ENCODE measurements around the gene ZYG11B.
A peak's percentile ranks its signal among the peaks of the same experiment; 100 is the strongest.
"Not testable (repeated sequence)": the region's sequence is repeated elsewhere in the genome, so short reads cannot be mapped to it uniquely, and the experiment has no call there.

ZYG11B gene

GRCh38 chr1:52684545-52684944 is 41.7 kb upstream of the ZYG11B start:
- TF ChIP-seq CTCF (IDR thresholded peaks at IDR 0.05; ENCODE audit: extremely low read depth, missing control alignments) = no peak

DNA sequence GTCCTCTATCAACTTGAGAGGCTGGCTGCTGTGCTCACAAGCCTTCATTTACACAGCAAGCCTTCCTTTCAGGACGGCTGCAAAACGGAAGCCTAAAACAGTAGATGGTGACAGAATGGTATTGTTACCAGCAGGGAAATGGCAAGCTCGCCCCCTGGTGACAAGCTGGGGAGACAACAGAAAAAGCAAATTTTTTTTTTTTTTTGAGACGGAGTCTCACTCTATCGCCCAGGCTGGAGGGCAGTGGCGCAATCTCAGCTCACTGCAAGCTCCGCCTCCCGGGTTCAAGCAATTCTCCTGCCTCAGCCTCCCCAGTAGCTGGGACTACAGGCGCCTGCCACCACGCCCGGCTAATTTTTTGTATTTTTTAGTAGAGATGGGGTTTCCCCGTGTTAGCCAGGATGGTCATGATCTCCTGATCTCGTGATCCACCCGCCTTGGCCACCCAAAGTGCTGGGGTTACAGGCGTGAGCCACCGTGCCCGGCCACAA is 39.9 kb upstream of the ZYG11B start:
- peak; percentile 78 for DNase-seq (ENCODE audit: low spot score)
- peak; percentile 77 for TF ChIP-seq CTCF (IDR thresholded peaks at IDR 0.05; ENCODE audit: extremely low read depth, missing control alignments)

More at GRCh38 chr1:52684545-52684944, 41.7 kb upstream of the ZYG11B start:
- no peak for DNase-seq (ENCODE audit: low spot score)

- no peak for DNase-seq (ENCODE audit: low spot score)
- no peak for TF ChIP-seq CTCF (IDR thresholded peaks at IDR 0.05; ENCODE audit: extremely low read depth, missing control alignments)
Measured at GRCh38 chr1:52686830-52687229, 39.4 kb upstream of the ZYG11B start.

DNA sequence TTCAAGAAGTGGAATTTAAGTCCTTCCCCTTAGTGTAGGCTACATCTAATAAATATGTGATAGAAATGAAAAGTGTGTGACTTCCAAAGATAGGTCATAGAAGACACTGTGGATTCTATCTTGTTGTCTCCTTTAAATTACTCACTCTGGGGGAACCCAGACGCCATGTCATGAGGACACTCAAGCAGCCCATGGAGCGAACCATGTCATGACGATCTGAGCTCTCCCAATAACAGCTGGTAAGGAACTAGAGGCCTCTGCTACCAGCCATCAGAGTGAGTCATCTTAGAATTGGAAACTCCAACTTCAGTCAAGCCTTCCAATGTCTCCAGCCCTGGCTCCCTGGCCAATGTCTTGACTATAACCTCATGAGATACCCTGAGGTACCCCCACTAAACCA is 34.4 kb upstream of the ZYG11B start:
- DNase-seq (ENCODE audit: low spot score) = no peak
- no peak for TF ChIP-seq CTCF (IDR thresholded peaks at IDR 0.05; ENCODE audit: extremely low read depth, missing control alignments)

DNA sequence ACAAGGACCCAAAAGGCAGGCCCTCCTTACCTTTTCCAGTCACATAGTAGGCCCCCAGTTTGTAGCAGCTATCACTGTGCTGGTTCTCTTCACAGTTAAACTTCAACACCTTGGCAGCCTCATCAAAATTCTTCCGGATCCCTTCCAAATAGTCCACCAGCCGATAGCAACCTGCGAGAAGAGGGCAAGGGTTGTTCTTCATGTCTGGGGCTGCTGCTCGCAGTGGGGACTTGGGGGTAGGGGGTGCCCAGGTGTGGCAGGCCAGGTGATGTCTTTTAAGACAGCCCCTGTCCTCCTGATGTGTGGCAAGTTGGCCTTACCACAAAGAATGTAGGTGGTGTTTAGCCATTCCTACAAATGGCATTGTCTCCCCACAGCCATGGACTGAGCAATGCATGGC is 33.6 kb upstream of the ZYG11B start:
- TF ChIP-seq CTCF (IDR thresholded peaks at IDR 0.05; ENCODE audit: extremely low read depth, missing control alignments) = no peak
- DNase-seq (ENCODE audit: low spot score) = no peak

- DNase-seq (ENCODE audit: low spot score) = not testable (repeated sequence)
Measured at GRCh38 chr1:52693351-52693750, 32.9 kb upstream of the ZYG11B start.

DNA sequence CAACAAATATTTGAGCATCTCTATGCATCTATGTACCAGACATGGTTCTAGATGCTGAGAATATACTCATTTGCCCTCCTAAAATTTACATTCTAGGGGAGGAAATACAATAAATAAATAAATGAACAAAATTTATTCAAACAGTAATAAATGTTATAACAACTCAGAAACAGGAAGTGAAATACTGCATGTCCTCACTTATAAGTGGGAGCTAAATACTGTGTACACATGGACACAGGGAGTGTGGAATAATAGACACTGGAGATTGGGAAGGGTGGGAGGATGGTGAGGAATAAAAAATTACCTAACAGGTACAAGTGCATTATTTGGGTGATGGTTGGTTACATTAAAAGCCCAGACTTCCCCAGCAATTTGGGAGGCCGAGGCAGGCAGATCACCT is 32.4 kb upstream of the ZYG11B start:
- no peak for TF ChIP-seq CTCF (IDR thresholded peaks at IDR 0.05; ENCODE audit: extremely low read depth, missing control alignments)

GRCh38 chr1:52695627-52696026 is 30.6 kb upstream of the ZYG11B start:
- no peak for TF ChIP-seq CTCF (IDR thresholded peaks at IDR 0.05; ENCODE audit: extremely low read depth, missing control alignments)
- DNase-seq (ENCODE audit: low spot score) = no peak

More for the DNA sequence above, 32.4 kb upstream of the ZYG11B start:
- no peak for DNase-seq (ENCODE audit: low spot score)

Measured in GM20000 (cell line).